ENCODE data around the gene NLGN4Y.

DNA sequence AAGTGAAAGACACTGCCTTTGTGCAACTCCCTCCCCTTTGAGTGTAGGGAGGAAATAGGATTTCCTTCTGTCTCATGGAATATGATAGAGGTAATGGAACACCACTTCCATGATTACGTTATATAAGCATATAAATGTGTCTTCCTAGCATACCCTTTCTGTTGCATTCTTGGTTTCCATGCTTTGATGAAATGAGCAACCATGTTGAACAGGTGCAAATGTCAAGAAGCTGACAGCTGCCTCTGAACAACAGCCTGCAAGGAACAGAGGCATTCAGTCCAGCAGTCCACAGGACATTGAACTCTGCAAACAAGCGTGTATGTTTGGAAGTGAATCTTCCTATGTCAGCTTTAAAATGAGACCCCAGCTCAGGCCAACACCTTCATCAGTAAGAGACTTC lies 117.5 kb downstream of the NLGN4Y start:
- TF ChIP-seq, protein P1, sequence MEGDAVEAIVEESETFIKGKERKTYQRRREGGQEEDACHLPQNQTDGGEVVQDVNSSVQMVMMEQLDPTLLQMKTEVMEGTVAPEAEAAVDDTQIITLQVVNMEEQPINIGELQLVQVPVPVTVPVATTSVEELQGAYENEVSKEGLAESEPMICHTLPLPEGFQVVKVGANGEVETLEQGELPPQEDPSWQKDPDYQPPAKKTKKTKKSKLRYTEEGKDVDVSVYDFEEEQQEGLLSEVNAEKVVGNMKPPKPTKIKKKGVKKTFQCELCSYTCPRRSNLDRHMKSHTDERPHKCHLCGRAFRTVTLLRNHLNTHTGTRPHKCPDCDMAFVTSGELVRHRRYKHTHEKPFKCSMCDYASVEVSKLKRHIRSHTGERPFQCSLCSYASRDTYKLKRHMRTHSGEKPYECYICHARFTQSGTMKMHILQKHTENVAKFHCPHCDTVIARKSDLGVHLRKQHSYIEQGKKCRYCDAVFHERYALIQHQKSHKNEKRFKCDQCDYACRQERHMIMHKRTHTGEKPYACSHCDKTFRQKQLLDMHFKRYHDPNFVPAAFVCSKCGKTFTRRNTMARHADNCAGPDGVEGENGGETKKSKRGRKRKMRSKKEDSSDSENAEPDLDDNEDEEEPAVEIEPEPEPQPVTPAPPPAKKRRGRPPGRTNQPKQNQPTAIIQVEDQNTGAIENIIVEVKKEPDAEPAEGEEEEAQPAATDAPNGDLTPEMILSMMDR (IDR thresholded peaks at IDR 0.05) = no peak
- TF ChIP-seq POLR2A (IDR thresholded peaks at IDR 0.05) (no peak), EP300 (IDR thresholded peaks at IDR 0.05) (no peak), POLR2AphosphoS5 (IDR thresholded peaks at IDR 0.05) (no peak)
